Endometrial microvascular endothelial cells (primary cell): ENCODE data around the gene RASAL1. TPM values are rescaled to one million over a fixed set of nuclear protein-coding genes. Genes with fewer than 3 reads are reported as not detected.

Source experiments
- in situ Hi-C: cut with HindIII; loops from 2 replicates; pipeline ENCODE4 v1.10.0; 2017; ENCODE audit warnings: low sequenced_read_pairs, low pct_unique_long_range_greater_than_20kb; ENCODE audit errors: inconsistent ontology term
- total RNA-seq: library from RNA; depleted of rRNA; stranded (reverse); fragments of >200 nt; gene quantifications from one replicate; pipeline ENCODE4 v1.2.3, GENCODE V29; 2015; ENCODE audit errors: inconsistent ontology term

The RASAL1 gene
- total RNA-seq, 1 donor from 2014 or later: not detected

- in situ Hi-C loops: no loop called here
Observed at GRCh38 chr12:113091506-113091905, 44.1 kb downstream of the RASAL1 start.

GRCh38 chr12:113090740-113091139 is 44.8 kb downstream of the RASAL1 start:
- in situ Hi-C loops: no loop called here

- in situ Hi-C loops: no loop called here
Observed at GRCh38 chr12:113089839-113090238, 45.7 kb downstream of the RASAL1 start.

GRCh38 chr12:113088971-113089756 is 46.4 kb downstream of the RASAL1 start:
- in situ Hi-C loops: no loop called here

- in situ Hi-C loops: no loop called here
Observed at GRCh38 chr12:113088037-113088436, 47.5 kb downstream of the RASAL1 start.

- in situ Hi-C loops: no loop called here
Observed at GRCh38 chr12:113087193-113087592, 48.4 kb downstream of the RASAL1 start.

GRCh38 chr12:113086249-113087164 is 49.1 kb downstream of the RASAL1 start:
- in situ Hi-C loops: no loop called here

- in situ Hi-C loops: no loop called here
Observed at GRCh38 chr12:113083863-113084435, 51.6 kb downstream of the RASAL1 start.

- in situ Hi-C loops: no loop called here
Observed at GRCh38 chr12:113082486-113083148, 52.9 kb downstream of the RASAL1 start.

- in situ Hi-C loops: no loop called here
Observed at GRCh38 chr12:113081873-113082272, 53.7 kb downstream of the RASAL1 start.

GRCh38 chr12:113077859-113078255 is 57.7 kb downstream of the RASAL1 start:
- in situ Hi-C loops: no loop called here

GRCh38 chr12:113077057-113077858 is 58.3 kb downstream of the RASAL1 start:
- in situ Hi-C loops: no loop called here

- in situ Hi-C loops: no loop called here
Observed at GRCh38 chr12:113075137-113075683, 60.4 kb downstream of the RASAL1 start.

- in situ Hi-C loops: loop anchor here (25.0 kb wide), 1 partner anchor 89 kb away; no protein-coding TSS in a partner anchor
Observed at GRCh38 chr12:113073586-113073985, 62.0 kb downstream of the RASAL1 start.

- in situ Hi-C loops: loop anchor here (25.0 kb wide), 1 partner anchor 90 kb away; no protein-coding TSS in a partner anchor
Observed at GRCh38 chr12:113072136-113072535, 63.4 kb downstream of the RASAL1 start.

GRCh38 chr12:113071135-113072112 is 64.1 kb downstream of the RASAL1 start:
- in situ Hi-C loops: loop anchor here (25.0 kb wide), 1 partner anchor 91 kb away; no protein-coding TSS in a partner anchor
